ENCODE results near the gene CD163L1.

DNA sequence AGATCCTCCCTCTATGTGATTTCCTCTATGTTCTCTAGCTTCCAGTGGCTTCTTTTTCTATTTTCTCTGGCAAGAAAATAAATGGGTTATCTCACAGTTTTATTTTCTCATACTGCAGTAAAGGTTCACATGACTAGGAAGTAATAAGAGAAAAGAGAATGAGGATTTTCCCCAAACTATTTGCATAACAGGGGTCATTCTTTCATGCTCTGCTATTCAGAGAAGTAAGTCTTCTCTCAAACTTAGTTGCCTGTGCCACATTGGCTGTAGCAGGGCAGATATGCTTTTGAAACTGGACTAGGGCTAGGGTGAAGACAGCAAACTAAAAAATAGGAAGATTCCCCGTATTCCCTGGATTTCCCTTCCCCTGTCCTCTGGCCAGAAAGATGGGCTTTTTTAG, 82.7 kb downstream of the CD163L1 start:
- TF ChIP-seq, protein P1, sequence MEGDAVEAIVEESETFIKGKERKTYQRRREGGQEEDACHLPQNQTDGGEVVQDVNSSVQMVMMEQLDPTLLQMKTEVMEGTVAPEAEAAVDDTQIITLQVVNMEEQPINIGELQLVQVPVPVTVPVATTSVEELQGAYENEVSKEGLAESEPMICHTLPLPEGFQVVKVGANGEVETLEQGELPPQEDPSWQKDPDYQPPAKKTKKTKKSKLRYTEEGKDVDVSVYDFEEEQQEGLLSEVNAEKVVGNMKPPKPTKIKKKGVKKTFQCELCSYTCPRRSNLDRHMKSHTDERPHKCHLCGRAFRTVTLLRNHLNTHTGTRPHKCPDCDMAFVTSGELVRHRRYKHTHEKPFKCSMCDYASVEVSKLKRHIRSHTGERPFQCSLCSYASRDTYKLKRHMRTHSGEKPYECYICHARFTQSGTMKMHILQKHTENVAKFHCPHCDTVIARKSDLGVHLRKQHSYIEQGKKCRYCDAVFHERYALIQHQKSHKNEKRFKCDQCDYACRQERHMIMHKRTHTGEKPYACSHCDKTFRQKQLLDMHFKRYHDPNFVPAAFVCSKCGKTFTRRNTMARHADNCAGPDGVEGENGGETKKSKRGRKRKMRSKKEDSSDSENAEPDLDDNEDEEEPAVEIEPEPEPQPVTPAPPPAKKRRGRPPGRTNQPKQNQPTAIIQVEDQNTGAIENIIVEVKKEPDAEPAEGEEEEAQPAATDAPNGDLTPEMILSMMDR (IDR thresholded peaks at IDR 0.05), result no peak
- no peak for TF ChIP-seq POLR2A (IDR thresholded peaks at IDR 0.05)

Measured in stomach (tissue), 4 donors.